Activated CD8-positive, alpha-beta memory T cell treated with anti-CD3 and anti-CD28 coated beads for 1 hour (primary cell): Measurements from ENCODE around the gene ATG2A.

Source experiments
- DNase-seq, 2 donors: peaks; one replicate each; pipeline ENCODE4 v3.0.0-alpha.2; 2020; ENCODE audit warnings: low read depth in 1 of 2; ENCODE audit errors: extremely low read depth in 1 of 2

Gene ATG2A

DNA sequence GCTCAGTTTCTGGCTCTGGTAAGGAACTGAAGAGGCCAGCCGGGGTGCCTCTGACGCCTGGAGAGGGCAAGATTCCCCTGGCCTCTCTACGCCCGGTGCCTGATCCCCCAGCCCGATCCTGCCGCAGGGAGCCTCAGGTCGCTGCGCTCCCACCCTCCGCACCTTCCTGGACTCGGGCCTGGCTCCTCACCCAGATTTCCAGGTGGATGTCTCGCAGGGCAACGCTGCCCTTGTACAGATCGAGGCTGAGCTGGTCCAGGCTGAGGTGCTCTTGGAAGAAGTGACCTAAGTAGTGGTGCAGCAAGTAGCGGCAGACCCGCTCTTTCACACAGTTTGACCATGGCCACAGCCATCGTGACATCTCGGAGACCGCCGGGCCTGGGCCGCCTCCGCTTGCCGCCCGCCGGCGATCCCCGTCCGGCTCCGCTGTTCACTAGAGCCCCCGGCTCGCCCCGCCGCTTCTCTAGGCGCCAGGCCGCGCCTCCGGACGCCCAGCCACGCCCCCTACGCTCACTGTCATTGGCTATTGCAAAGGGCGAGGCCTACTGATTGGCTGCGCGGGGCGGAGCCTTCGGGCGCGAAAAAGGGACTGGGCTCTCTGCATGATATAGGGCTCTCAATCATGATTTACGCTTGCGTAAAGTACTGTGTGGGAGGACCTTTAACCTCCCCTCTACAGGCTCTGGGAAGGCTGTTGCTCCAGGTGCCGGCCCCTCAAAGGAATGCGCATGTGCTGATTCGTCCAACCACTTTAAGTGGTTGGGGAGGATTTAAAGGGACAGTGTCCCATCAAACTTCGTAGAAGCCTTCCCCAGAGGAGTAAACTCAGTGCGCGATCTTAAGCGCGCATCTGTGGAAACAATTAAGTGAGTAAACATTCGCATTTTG lies at the start of gene ATG2A:
Gene ATG2A, minus strand, starts transcription at position 435 of the 888 bp plus-strand sequence. Its CDS starts 74 bp downstream, at position 361.
- DNase-seq: peak; percentile 98

DNA sequence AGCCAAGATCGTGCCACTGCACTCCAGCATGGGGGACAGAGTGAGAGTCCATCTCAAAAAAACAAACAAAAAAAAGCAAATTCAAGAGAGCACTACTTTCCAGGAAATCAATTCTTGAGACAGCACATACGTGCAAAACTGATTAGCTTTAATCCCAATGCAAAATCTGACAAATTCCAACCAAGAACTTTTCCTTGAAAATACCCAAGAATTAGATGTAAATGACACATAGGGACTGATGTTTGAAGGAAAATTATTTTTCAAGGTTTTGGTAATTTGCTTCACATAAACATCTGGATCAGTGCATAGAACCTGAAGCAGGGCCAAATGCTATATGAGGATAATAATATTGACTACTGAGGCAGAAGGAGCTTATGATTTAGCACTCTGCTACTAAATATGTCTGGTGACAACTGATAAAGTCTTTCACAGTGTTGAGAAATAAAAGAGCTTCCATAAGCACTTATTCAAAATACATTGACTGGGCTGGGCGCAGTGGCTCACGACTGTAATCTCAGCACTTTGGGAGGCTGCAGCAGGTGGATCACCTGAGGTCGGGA lies 46.1 kb upstream of the ATG2A start:
- DNase-seq: no peak

DNA sequence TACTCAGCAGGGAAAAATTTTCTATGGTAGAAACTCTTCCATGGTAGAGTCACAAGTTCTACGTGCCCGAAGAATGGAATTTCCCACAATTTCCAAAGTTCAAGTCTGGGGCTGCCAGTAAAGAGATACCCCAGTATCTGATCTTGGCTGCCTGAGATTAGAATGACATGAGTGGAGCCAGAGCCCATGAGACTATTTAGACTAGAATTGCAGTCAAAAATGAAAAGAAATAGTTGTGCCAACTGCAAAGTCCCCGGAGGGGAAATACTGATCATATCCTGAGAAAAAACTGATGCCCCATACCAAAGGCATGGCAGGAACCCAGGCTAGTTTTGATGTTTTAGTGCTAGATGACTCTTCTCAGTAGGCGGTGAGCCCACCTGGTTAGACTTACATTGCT lies 43.7 kb upstream of the ATG2A start:
- no peak for DNase-seq

DNA sequence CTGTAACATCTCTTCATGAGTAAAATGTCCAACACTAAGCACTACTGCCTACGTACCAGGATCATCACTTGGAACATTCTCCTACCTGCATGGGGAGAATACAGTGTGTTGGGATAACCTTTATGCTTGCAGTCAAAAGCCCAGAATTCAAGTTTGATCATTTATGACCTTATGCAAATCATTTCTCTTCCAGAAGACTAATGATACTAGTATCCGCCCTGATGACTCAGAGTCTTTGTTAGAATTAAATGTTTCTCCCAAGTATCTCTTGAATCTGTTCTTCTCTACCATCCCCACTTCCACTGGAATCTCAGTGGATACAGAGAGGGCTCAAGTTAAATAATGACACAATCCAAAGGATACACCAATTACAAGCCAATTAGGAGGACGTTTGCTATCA lies 42.5 kb upstream of the ATG2A start:
- no peak for DNase-seq

DNA sequence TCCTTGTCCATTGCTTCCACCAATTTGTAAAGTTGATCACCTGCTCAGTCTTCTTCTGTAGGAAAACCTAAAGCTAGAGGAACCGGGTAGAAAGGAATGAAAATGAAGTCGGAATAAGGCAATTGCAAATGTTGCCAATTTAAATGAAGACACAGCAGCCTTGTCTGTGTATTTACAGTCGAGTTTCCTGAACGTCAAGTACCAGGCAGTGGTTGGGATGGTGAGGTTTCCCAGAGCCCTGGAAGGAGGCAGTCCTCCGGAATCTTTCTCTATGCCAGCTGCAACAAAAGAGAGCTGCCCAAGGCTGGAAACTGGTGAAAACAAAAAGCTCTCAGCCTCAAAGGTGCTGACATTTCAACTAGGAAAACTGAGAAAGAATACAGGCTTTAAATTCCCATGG lies 37.2 kb upstream of the ATG2A start:
- no peak for DNase-seq

DNA sequence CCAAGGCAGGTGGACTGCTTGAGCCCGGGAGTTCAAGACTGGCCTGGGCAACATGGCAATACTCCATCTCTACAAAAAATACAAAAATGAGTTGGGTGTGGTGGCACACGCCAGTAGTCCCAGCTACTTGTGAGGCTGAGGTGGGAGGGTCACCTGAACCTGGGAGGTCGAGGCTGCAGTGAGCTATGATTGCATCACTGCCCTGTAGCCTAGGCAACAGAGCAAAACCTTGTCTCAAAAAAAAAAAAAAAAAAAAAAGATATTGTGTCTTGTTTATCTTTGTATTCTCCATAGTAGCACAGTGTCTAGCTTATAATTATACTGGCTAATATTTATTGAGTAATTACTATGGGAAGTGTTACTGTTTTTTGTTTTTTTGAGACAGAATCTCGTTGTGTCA lies 34.5 kb upstream of the ATG2A start:
- DNase-seq: no peak

DNA sequence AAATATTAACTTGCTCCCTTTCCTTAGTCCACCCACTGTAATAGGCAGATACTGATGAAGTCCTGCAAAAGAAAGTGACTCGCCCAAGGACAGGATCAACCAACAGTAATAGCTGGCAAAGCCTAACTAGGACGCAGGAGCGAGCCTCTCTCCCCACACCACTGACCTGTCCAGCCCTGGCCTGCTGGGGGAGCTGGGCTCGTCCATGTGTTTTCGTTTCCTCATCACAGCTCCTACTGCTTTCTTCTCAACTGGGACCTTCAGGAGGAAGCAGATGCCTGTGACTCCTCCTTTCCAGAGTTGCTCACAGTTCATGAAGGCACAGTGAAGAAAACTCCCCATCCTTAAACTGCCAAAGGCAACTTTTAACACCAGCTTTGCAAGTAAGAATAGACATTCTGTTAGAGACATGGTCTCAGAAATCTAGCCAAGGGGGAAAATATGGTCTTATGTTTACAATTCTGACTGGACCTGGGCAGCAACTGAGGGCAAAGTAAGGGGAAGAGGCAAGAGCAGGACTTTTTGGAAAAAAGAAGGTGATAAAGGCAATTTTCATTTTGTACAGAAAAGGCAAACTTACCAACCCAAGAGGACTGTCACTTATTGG lies 30.3 kb upstream of the ATG2A start:
- no peak for DNase-seq

DNA sequence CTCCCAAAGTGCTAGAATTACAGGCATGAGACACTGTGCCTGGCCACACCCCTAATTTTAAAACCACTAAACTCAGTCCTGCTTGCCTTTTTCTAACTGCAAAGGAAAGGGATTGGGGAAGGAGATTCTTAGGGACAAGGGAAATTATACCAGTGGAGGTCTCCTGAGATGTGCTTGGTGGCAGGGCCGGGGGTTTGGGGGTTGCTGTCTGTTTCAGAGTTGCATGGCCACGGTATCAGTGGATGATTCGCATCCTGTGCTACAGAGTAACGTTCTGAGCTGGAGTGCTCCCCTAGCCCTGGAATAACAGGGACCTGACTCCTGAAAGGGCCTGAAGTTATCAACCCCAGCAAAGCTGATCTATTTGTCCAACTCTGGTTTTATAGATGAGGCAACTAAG lies 19.5 kb upstream of the ATG2A start:
- DNase-seq: no peak

DNA sequence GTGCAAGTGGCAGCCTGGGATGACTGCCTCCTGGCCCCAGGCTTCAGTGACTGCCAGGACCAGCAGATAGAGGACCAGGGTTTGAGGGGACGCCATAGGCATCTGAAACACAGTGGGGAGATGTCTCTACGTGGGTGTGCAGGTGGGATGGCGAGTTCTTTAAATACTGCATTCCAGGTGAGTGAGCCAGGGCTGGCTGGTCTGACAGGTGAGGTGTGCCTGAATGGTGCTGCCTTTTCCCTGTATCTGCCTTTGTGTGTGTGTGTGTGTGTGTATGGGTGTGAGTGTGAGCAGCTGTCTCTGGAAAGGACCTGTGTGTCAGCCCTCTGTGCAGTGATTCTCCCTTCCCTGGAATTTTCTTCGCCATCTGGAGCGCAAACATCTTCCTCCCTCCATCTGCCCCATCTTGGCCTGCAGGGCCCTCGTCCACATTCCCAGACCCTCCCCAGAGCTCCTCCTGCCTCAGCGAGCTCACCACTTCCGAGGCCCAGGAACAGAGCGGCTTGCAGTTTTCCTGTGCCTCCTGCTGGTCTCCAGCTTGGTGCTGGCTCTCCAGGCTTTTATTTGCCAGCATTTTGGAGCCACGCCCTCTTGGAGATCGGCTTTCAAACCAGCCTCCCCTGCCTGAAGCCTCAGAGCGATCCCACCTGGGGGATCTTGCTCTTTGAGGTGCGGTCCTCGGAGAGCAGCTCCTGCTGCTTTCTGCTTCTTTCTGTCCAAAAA lies 18.5 kb upstream of the ATG2A start, which contains the start of gene GPHA2:
Gene GPHA2, minus strand, starts transcription at position 535 of the 723 bp plus-strand sequence. Its CDS starts 433 bp downstream, at position 102.
- no peak for DNase-seq

DNA sequence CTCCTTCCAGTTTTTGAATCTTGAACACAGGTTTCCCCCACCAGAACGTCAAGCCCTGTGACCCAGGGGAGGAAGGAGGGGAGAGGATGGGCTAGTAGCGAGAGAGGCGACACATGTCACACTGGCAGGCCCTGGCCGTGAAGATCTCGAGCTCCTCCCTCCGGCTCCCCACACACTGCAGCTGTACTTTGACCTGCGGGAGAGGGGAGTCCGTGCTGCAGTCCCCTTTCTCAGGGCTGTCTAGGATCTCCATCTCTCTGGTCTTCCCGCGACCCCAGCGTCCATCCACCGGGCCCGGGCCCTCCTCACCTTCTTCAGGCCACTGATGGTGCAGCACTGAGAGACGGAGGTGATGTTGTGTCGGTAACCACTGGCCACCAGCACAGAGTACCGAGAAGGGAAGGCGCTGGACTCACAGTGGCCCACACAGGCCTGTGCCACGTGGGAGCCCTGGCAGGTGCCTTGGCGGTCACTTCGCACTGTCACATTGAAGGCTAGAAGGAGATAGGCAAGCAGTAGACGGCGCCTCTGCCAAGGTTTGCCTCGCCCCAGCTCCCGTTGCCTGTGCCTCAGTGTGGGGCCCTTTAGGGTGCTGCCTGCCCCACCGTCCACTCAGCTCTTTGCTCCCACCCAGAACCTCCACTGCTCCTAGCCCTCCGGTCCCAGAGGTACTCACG lies 17.8 kb upstream of the ATG2A start:
- no peak for DNase-seq

DNA sequence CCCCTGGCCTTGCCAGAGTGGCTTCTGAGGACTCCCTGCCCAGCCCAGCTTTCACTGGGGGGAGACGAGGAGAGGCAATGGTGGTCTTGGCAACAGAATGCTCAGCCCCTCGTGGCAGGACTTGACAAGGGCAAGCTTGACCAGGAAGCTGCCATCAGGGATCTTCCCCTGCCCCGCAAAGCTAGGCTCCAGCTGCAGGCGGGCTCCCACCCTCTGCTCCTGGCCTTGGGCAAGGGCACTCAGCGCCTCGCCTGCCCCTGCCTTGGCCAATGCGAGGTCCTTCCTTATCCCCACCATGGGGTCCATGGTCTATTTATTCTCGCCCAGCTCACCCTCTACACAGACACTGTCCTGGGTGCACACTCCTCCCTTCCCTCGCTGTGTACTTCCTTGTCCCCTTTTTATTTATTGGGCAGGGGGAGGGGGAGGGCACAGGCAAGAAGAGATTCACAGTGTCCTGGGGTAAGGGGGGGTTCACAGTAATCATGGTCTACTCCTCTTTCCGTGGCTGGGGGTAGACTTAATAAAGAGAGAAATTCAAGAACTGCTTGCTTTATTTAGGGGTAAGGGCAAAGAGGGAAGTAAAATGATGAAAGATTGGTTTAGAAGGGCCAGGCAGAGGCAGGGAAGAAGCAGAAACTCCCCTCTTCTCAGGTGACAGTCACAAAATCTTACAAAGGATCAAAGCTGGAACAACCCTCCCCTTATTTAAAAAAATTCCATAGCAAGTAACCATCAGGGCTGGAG lies 17.1 kb upstream of the ATG2A start:
- DNase-seq: no peak

DNA sequence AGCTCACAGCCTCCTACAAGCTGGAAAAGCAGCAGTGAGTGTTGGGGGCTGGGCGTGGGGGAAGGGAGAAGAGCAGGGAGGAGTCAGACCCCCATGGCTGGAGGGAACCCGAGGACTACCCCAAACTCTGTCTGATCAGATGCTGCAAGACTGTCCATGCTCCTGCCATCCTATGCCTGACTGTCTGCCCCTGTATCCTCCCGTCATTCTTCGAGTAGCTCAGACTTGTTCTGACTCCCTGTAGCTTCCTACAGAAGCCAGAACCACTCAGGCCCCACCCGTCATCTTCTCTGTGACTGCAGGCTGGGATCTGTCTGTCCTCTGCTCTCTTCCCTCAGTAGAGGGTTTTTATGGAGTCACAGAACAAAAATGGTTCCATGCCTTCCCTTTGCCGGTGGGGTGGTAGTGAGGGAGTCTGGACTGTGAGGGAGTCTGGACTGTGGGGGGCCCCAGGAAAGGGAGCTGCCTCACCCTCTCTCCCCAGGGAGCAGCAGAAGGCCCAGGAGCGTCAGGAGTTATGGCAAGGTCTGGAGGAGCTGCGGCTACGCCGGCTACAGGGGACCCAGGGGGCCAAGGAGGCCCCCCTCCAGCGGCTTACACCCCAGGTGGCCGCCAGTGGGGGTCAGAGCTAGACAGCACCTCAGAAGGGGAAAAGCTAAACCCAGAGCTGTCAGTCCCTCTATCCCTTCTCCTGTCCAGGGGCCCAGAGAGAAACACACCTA lies 16.4 kb upstream of the ATG2A start:
- no peak for DNase-seq

DNA sequence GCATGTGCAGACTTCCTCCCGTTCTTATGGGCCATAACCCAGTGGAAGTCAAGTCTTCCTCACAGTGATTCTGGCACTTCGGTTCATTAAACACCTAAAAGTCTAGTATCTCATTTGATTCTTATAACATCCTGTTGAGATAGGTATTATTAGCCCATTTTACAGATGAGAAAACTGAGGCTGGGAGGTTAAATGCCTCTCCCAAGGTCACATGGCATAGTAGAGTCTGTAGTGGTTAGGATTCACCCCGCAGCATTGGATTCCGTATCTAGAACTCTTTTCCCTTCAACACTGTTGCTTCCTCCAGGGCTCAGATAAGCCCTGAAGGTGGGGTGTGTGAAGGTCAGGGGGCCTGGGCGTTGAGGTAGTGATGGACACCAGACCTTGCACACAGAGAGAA lies 15.3 kb upstream of the ATG2A start:
- no peak for DNase-seq

DNA sequence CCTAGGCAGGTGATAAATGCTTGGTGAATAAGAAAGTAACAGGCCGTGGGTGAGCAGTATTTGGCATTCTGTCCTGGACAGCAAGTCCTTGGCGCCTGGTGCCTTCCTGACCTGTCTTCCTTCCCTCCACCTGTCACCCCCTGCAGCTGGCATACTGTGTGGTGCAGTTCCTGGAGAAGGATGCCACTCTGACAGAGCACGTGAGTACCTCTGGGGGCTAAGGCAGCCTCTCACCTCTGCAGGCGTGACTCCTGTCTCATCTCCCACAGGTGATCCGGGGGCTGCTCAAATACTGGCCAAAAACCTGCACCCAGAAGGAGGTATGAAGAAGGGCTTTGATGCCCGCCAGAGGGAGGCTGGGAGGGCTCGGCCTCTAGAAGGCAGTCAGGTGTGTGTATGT lies 14.3 kb upstream of the ATG2A start:
- no peak for DNase-seq

DNA sequence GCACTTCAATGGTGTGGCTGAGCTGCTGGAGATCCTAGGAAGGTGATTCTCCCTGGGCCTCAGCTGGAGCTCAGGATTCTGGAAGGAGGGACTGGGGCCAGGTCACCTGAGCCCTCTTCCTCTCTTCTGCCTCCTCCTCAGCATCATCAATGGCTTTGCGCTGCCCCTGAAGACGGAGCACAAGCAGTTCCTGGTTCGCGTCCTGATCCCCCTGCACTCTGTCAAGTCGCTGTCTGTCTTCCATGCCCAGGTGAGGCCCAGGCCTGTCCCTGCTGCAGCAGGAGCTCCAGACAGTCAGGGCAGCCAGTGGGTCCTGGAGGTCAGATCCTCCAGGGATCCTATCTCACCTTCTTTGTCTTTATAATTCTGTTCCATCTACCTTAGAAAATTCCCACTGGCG lies 13.3 kb upstream of the ATG2A start:
- no peak for DNase-seq

DNA sequence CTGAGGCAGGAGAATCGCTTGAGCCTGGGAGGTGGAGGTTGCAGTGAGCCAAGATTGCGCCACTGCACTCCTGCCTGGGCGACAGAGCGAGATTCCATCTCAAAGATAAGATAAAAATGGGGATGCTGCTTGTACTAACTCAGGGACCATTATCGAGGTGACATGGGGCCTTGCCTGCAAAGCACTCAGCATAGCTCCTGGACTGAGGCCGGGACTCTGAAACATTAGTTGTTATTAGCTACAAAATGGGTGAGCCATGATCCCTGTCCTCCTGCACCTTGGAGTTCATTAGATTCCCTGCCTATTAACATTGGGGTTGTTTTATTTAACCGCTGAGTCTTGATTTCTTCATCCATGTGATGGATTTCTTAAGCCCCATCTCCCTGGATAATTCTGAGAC lies 12.6 kb upstream of the ATG2A start:
- DNase-seq: no peak

DNA sequence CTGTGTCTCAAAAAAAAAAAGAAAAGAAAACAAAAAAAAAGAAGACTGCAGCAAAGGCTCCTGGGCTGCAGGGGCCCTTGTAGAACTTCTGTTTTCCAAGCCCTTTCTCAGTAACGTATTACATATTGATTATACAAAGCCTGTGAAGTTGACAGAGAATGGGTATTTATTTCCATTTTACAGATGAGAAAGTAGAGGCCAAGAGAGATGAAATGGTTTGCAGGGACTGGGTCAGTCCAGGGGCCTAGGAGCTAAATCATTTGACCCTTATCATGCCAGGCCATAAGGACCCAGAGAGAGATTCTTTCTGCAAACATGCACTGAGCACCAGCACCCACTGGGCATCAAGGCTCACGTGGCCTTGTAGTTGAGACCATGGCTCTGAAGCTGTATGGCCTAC lies 11.9 kb upstream of the ATG2A start:
- DNase-seq: no peak

DNA sequence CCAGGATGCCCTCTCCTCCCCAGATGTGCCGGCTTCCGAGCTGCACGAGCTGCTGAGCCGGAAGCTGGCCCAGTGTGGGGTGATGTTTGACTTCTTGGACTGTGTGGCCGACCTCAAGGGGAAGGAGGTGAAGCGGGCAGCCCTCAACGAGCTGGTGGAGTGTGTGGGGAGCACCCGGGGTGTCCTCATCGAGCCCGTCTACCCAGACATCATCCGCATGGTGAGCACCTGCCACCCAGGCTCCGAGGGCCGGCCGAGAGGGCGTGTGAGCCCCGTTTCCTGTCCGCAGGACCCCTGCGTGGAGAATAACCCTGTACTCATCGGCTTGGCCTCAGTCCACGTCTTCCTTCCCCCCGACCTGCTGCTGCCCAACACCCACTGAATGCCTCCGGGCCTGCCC lies 9.7 kb upstream of the ATG2A start:
- DNase-seq: no peak
